Liver (tissue), 9 donors: Measurements from ENCODE around the gene PEX12. TPM values are rescaled to one million over a fixed set of nuclear protein-coding genes. Genes with fewer than 3 reads are reported as not detected.
A peak's percentile ranks its signal among the peaks of the same experiment; 100 is the strongest.
"Not testable (repeated sequence)": the region's sequence is repeated elsewhere in the genome, so short reads cannot be mapped to it uniquely, and the experiment has no call there.

Experiments used
- DNase-seq: peaks from one replicate; pipeline ENCODE4 v3.0.0-alpha.2; 2017; ENCODE audit warnings: low spot score
- H3K27ac ChIP-seq, 2 donors: one replicate each; pipeline ENCODE4 v1.7.0; 2013; ENCODE audit warnings: inconsistent platforms in 2 of 2, low read length in 2 of 2, control low read depth in 1 of 2, low read depth in 1 of 2, mild to moderate bottlenecking in 1 of 2
- H3K27me3 ChIP-seq, 4 donors: one replicate each; pipeline versions ENCODE4 v1.6.1 to v1.7.0; 2013; ENCODE audit warnings: low read length in 3 of 4, inconsistent platforms in 1 of 4, mild to moderate bottlenecking in 1 of 4, moderate library complexity in 1 of 4; ENCODE audit not compliant: control insufficient read depth in 4 of 4, insufficient read depth in 4 of 4
- H3K36me3 ChIP-seq, 4 donors: one replicate each; pipeline versions ENCODE4 v1.6.1 to v1.7.0; 2013; ENCODE audit warnings: low read length in 3 of 4, mild to moderate bottlenecking in 3 of 4, low read depth in 1 of 4, moderate library complexity in 1 of 4; ENCODE audit not compliant: control insufficient read depth in 4 of 4, insufficient read depth in 3 of 4
- H3K4me1 ChIP-seq, 4 donors: one replicate each; pipeline versions ENCODE4 v1.6.1 to v1.7.0; 2013; ENCODE audit warnings: low read length in 3 of 4, mild to moderate bottlenecking in 3 of 4, moderate library complexity in 1 of 4; ENCODE audit not compliant: control insufficient read depth in 4 of 4, insufficient read depth in 4 of 4
- H3K4me3 ChIP-seq, 3 donors: one replicate each; pipeline versions ENCODE4 v1.6.1 to v1.7.0; 2013; ENCODE audit warnings: low read length in 3 of 3, control low read depth in 1 of 3, low read depth in 1 of 3, mild to moderate bottlenecking in 1 of 3
- H3K9ac ChIP-seq, 2 donors: one replicate each; pipeline ENCODE4 v1.7.0; 2013; ENCODE audit warnings: low read length in 2 of 2, mild to moderate bottlenecking in 2 of 2, moderate library complexity in 2 of 2, control low read depth in 1 of 2, low read depth in 1 of 2
- H3K9me3 ChIP-seq, 4 donors: one replicate each; pipeline versions ENCODE4 v1.6.1 to v1.7.0; 2013; ENCODE audit warnings: low read length in 3 of 4; ENCODE audit not compliant: control insufficient read depth in 4 of 4
- CTCF ChIP-seq: fragments of 150-350 bp; IDR thresholded peaks from 2 replicates; pipeline ENCODE4 v1.5.1; 2017; ENCODE audit warnings: improper control_type of control experiment, low read depth, low read length; ENCODE audit not compliant: missing input control
- FOXA1 ChIP-seq: IDR thresholded peaks from 2 replicates; pipeline ENCODE4 v1.6.1; 2016; ENCODE audit warnings: antibody characterized with exemption
- FOXA2 ChIP-seq: IDR thresholded peaks from 2 replicates; pipeline ENCODE4 v1.6.1; 2016; ENCODE audit warnings: antibody characterized with exemption
- GABPA ChIP-seq, 2 donors: IDR thresholded peaks in 1 of 2; conservative IDR thresholded peaks in 1 of 2; 2 replicates each; pipeline ENCODE4 v1.6.1; 2016; ENCODE audit warnings: antibody characterized with exemption in 2 of 2, mild to moderate bottlenecking in 1 of 2, moderate library complexity in 1 of 2
- HNF4A ChIP-seq, 2 donors: conservative IDR thresholded peaks; 2 replicates each; pipeline ENCODE4 v1.6.1; 2016; ENCODE audit warnings: antibody characterized with exemption in 2 of 2, mild to moderate bottlenecking in 2 of 2
- HNF4G ChIP-seq: IDR thresholded peaks from 2 replicates; pipeline ENCODE4 v1.6.1; 2016; ENCODE audit warnings: antibody characterized with exemption
- JUND ChIP-seq, 2 donors: IDR thresholded peaks; 2 replicates each; pipeline ENCODE4 v1.6.1; 2016; ENCODE audit warnings: antibody characterized with exemption in 2 of 2
- RAD21 ChIP-seq, 2 donors: IDR thresholded peaks; 2 replicates each; pipeline ENCODE4 v1.6.1; 2016; ENCODE audit warnings: antibody characterized with exemption in 2 of 2, mild to moderate bottlenecking in 2 of 2
- REST ChIP-seq: IDR thresholded peaks from 2 replicates; pipeline ENCODE4 v1.6.1; 2016; ENCODE audit warnings: antibody characterized with exemption, mild to moderate bottlenecking
- TAF1 ChIP-seq: conservative IDR thresholded peaks from 2 replicates; pipeline ENCODE4 v1.6.1; 2016; ENCODE audit warnings: antibody characterized with exemption, mild to moderate bottlenecking
- WGBS: extraction: QIAGEN DNeasy Blood & Tissue Kit; methylation state at CpG from one replicate; pipeline ENCODE4 v1.1.7; 2013; 5-methylcytosine and 5-hydroxymethylcytosine counted together
- polyA plus RNA-seq, 2 donors: library from polyadenylated mRNA; stranded (reverse) in 1 of 2; unstranded in 1 of 2; fragments of 200-250 nt in 1 of 2; fragments of >200 nt in 1 of 2; fragmentation: Nextera tagmentation in 1 of 2; extraction: Ambion mirVana in 1 of 2; gene quantifications; one replicate each; pipeline versions ENCODE4 v1.2.1 to v1.2.3, GENCODE V29; 2013 to 2015
- total RNA-seq, 2 donors: library from RNA; depleted of rRNA; stranded (reverse); fragments of >200 nt; gene quantifications; one replicate each; pipeline ENCODE4 v1.2.3, GENCODE V29; 2014
- TF ChIP-seq, protein P1 (sequence below): IDR thresholded peaks from 2 replicates; pipeline ENCODE4 v1.6.1; 2016; ENCODE audit warnings: antibody characterized with exemption
- TF ChIP-seq, protein P2 (sequence below): IDR thresholded peaks from 2 replicates; pipeline ENCODE4 v1.6.1; 2016; ENCODE audit warnings: antibody characterized with exemption
- TF ChIP-seq, protein P3 (sequence below): IDR thresholded peaks from 2 replicates; pipeline ENCODE4 v1.6.1; 2016; ENCODE audit warnings: antibody characterized with exemption
- donor health status: healthy.
- donor health status: healthy.
- donor health status: healthy.
- donor health status: healthy.
- donor health status: healthy.

Gene PEX12
- total and polyA plus RNA-seq, 4 donors: 2.0 to 3.6 (median 2.4) TPM

DNA sequence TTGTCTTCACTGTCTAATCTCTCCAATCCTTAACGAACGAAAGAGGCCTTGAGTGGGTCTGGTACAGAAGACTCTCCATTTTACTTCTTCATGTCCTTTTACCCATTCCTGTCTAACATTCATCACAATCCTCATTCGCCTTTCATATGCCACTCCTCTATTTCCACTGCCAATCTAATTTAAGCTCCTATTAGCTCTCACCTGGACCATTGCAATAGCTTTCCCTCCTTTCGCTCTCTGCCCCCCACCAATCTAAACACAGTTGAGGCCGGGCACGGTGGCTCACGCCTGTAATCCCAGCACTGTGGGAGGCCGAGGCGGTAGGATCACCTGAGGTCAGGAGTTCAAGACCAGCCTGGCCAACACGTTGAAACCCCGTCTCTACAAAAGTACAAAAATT, 11.4 kb downstream of the PEX12 start:
- TF ChIP-seq, protein P1, sequence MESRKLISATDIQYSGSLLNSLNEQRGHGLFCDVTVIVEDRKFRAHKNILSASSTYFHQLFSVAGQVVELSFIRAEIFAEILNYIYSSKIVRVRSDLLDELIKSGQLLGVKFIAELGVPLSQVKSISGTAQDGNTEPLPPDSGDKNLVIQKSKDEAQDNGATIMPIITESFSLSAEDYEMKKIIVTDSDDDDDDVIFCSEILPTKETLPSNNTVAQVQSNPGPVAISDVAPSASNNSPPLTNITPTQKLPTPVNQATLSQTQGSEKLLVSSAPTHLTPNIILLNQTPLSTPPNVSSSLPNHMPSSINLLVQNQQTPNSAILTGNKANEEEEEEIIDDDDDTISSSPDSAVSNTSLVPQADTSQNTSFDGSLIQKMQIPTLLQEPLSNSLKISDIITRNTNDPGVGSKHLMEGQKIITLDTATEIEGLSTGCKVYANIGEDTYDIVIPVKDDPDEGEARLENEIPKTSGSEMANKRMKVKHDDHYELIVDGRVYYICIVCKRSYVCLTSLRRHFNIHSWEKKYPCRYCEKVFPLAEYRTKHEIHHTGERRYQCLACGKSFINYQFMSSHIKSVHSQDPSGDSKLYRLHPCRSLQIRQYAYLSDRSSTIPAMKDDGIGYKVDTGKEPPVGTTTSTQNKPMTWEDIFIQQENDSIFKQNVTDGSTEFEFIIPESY: no peak
- TF ChIP-seq HNF4G: no peak
- TF ChIP-seq RAD21 (IDR thresholded peaks at IDR 0.05): no peak
- TF ChIP-seq, protein P2, sequence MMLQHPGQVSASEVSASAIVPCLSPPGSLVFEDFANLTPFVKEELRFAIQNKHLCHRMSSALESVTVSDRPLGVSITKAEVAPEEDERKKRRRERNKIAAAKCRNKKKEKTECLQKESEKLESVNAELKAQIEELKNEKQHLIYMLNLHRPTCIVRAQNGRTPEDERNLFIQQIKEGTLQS: no peak
- no peak for TF ChIP-seq CTCF
- TF ChIP-seq FOXA1: no peak
- TF ChIP-seq, protein P3, sequence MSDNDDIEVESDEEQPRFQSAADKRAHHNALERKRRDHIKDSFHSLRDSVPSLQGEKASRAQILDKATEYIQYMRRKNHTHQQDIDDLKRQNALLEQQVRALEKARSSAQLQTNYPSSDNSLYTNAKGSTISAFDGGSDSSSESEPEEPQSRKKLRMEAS: no peak
- TF ChIP-seq GABPA (IDR thresholded peaks at IDR 0.05 in 1 of 2, conservative IDR thresholded peaks at IDR 0.05 in 1 of 2): no peak
- TF ChIP-seq JUND (IDR thresholded peaks at IDR 0.05): no peak
- TF ChIP-seq TAF1: no peak
- TF ChIP-seq FOXA2: no peak
- TF ChIP-seq REST: no peak
- TF ChIP-seq HNF4A (conservative IDR thresholded peaks at IDR 0.05): no peak
- Histone ChIP-seq H3K9me3 (no peaks in the 10 kb centered on the region), H3K27me3 (no peaks in the 10 kb centered on the region), H3K36me3 (no peaks in the 10 kb centered on the region), H3K9ac (no peak overlapping the region), H3K4me3 (peak overlapping the region in 1 of 3 donors; percentile 100), H3K4me1 (peaks cover 3 to 22% (median 16%) of the 10 kb centered on the region in 4 donors), H3K27ac (no peak overlapping the region)
- DNase-seq: no peak
- WGBS: 78% methylated on average over 11 of the region's 11 CpGs

DNA sequence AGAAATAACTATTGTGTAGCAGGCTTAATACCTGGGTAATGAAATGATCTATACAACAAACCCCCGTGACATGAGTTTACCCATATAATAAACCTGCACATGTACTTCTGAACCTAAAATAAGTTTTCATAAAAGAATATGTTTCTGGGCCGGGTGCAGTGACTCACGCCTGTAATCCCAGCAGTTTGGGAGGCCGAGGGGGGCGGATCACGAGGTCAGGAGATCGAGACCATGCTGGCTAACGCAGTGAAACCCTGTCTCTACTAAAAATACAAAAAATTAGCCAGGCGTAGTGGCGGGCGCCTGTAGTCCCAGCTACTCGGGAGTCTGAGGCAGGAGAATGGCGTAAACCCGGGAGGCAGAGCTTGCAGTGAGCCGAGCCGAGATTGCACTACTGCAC, 15.2 kb downstream of the PEX12 start:
- not testable (repeated sequence) for H3K27ac ChIP-seq, H3K4me3 ChIP-seq, H3K27me3 ChIP-seq, H3K4me1 ChIP-seq, H3K36me3 ChIP-seq, H3K9ac ChIP-seq, DNase-seq, H3K9me3 ChIP-seq
- WGBS: 84% methylated on average over 15 of the region's 16 CpGs
